ENCODE measurements around the gene GSTM2. TPM values are rescaled to one million over a fixed set of nuclear protein-coding genes. Genes with fewer than 3 reads are reported as not detected.

The GSTM2 gene
- total RNA-seq, 1 donor from 2014 or later: 20.4 TPM

GRCh38 chr1:109637446-109637845 is 30.4 kb upstream of the GSTM2 start:
- Mint-ChIP-seq H3K4me1 (ENCODE audit: unreplicated experiment) (no peaks in the 10 kb centered on the region), H3K4me3 (ENCODE audit: unreplicated experiment) (no peak overlapping the region), H3K36me3 (ENCODE audit: low read depth, unreplicated experiment) (no peaks in the 10 kb centered on the region), H3K9me3 (ENCODE audit: unreplicated experiment) (no peaks in the 10 kb centered on the region), H3K27me3 (ENCODE audit: unreplicated experiment) (peaks cover 5% of the 10 kb centered on the region), H3K27ac (ENCODE audit: unreplicated experiment) (no peak overlapping the region)
- no peak for DNase-seq (ENCODE audit: low spot score)
- no peak for TF ChIP-seq CTCF (IDR thresholded peaks at IDR 0.05; ENCODE audit: unreplicated experiment)

DNA sequence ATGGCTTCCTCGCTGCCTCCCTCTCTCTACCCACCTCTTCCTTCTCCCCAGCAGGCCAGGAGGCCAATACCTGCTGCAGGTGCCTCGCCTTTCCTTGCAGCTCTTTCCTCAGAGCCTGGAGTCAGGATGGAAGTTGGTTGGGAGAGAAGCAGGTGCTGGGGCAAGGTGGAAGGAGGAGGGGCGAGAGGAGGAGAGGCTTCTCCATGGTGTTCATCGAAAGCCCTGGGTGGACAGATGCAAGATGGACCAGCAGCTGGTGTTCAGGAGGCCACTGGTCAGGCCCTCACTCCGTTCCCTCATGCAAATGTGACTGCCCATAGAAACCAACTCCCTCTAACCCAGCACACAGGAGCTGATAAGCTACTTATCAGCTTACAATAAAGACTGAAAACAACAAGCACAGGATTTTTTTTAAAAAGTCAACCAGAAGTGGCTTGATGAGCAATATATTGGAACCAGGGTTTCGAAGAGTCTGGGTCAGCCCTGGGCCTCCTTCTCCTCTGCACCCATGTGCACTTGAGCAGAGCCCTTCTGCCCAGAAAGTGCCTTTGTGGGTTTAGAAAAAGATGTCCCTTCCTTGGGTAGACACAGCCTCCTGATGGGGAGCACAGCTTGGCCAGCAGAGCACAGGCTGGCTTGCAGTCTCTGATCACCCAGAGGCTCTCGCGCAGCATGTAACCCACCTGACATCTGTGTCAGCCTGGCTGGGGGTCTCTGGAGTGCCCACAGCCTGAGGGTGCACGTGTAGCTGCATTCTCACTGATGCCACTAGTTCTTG is 28.6 kb upstream of the GSTM2 start:
- peaks cover 5% of the 10 kb centered on the region for H3K27me3 Mint-ChIP-seq (ENCODE audit: unreplicated experiment)
- H3K4me1 Mint-ChIP-seq (ENCODE audit: unreplicated experiment): peaks cover 3% of the 10 kb centered on the region
- no peaks in the 10 kb centered on the region for H3K9me3 Mint-ChIP-seq (ENCODE audit: unreplicated experiment)
- no peak for TF ChIP-seq CTCF (IDR thresholded peaks at IDR 0.05; ENCODE audit: unreplicated experiment)
- no peak overlapping the region for H3K27ac Mint-ChIP-seq (ENCODE audit: unreplicated experiment)
- no peaks in the 10 kb centered on the region for H3K36me3 Mint-ChIP-seq (ENCODE audit: low read depth, unreplicated experiment)
- H3K4me3 Mint-ChIP-seq (ENCODE audit: unreplicated experiment): no peak overlapping the region
- no peak for DNase-seq (ENCODE audit: low spot score)

GRCh38 chr1:109639841-109640184 is 28.0 kb upstream of the GSTM2 start:
- Mint-ChIP-seq H3K9me3 (ENCODE audit: unreplicated experiment) (no peaks in the 10 kb centered on the region), H3K27me3 (ENCODE audit: unreplicated experiment) (peaks cover 5% of the 10 kb centered on the region), H3K27ac (ENCODE audit: unreplicated experiment) (no peak overlapping the region), H3K4me3 (ENCODE audit: unreplicated experiment) (no peak overlapping the region), H3K4me1 (ENCODE audit: unreplicated experiment) (peaks cover 3% of the 10 kb centered on the region), H3K36me3 (ENCODE audit: low read depth, unreplicated experiment) (no peaks in the 10 kb centered on the region)
- DNase-seq (ENCODE audit: low spot score): no peak
- no peak for TF ChIP-seq CTCF (IDR thresholded peaks at IDR 0.05; ENCODE audit: unreplicated experiment)

GRCh38 chr1:109640285-109640865 is 27.5 kb upstream of the GSTM2 start:
- Mint-ChIP-seq H3K27me3 (ENCODE audit: unreplicated experiment) (peaks cover 5% of the 10 kb centered on the region), H3K9me3 (ENCODE audit: unreplicated experiment) (no peaks in the 10 kb centered on the region), H3K4me1 (ENCODE audit: unreplicated experiment) (peaks cover 3% of the 10 kb centered on the region), H3K27ac (ENCODE audit: unreplicated experiment) (no peak overlapping the region), H3K36me3 (ENCODE audit: low read depth, unreplicated experiment) (no peaks in the 10 kb centered on the region), H3K4me3 (ENCODE audit: unreplicated experiment) (no peak overlapping the region)
- peak; percentile 94 for DNase-seq (ENCODE audit: low spot score)
- TF ChIP-seq CTCF (IDR thresholded peaks at IDR 0.05; ENCODE audit: unreplicated experiment): peak; percentile 96

DNA sequence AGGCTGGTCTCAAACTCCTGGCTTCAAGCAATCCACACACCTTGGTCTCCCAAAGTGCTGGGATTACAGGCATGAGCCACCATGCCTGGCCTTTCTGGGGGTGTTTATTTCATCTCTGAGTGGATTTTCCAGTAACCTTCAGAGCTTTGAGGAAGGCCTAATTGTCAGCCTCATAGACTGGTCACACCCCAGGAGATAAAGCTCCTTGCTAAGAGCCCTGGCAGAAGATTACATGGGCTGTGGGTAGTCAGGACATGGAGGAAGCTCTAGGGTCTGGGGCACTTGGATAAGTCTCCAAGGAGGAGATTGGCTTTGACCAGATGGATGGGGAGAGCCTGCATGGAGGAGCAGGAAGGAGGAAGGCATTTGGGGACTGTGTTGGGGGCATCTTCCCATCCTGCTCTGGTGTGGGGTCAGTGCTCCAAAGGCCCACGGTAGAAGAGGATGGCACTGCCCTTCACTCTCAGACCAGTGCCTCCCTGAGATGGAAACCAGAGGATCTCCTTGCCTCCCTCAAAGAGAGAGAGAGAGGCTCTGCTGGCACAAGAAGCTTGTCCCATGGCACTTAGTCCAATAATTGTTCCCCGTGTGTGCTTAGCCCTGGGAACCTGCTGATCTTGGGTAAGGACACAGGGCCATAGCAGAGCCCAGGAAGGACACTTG is 26.6 kb upstream of the GSTM2 start:
- DNase-seq (ENCODE audit: low spot score): no peak
- no peaks in the 10 kb centered on the region for H3K36me3 Mint-ChIP-seq (ENCODE audit: low read depth, unreplicated experiment)
- H3K4me3 Mint-ChIP-seq (ENCODE audit: unreplicated experiment): no peak overlapping the region
- TF ChIP-seq CTCF (IDR thresholded peaks at IDR 0.05; ENCODE audit: unreplicated experiment): no peak
- H3K9me3 Mint-ChIP-seq (ENCODE audit: unreplicated experiment): no peaks in the 10 kb centered on the region
- peak overlapping the region; percentile 48 for H3K27ac Mint-ChIP-seq (ENCODE audit: unreplicated experiment)
- peaks cover 5% of the 10 kb centered on the region for H3K27me3 Mint-ChIP-seq (ENCODE audit: unreplicated experiment)
- H3K4me1 Mint-ChIP-seq (ENCODE audit: unreplicated experiment): peaks cover 3% of the 10 kb centered on the region
